Measurements from ENCODE around the gene DGLUCY.
"Not testable (repeated sequence)": the region's sequence is repeated elsewhere in the genome, so short reads cannot be mapped to it uniquely, and the experiment has no call there.

DGLUCY gene

DNA sequence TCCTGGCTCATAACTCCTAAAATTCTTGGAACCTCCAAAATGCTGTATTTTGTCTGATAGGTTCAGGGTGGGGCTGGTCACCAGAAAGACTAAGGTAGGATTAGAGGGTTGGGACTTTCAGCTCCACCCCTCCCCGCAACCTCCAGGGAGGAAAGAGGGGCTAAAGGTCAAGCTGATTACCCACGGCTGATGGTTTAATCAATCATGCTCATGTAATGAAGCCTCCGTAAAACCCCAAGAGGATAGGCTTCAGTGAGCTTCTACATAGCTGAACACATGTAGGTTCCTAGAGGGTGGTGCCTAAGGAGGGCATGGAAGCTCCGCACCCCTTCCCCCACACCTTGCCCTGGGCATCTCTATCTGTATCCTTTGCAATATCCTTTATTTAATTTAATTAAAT is 60.0 kb downstream of the DGLUCY start:
- Histone ChIP-seq H3K4me3 (ENCODE audit: low read length) (no peak overlapping the region), H3K27ac (ENCODE audit: low read length) (no peak overlapping the region), H3K36me3 (ENCODE audit: control insufficient read depth, low read depth, low read length) (no peaks in the 10 kb centered on the region), H3K9me3 (ENCODE audit: control insufficient read depth, low read depth, low read length) (no peaks in the 10 kb centered on the region), H3K4me1 (ENCODE audit: control insufficient read depth, low read depth, low read length) (no peaks in the 10 kb centered on the region), H3K9ac (ENCODE audit: low read length) (no peak overlapping the region), H3K27me3 (ENCODE audit: control insufficient read depth, insufficient read depth, low read length) (no peaks in the 10 kb centered on the region)

GRCh38 chr14:91175291-91176201 is 61.7 kb downstream of the DGLUCY start:
- H3K9me3 ChIP-seq (ENCODE audit: control insufficient read depth, low read depth, low read length): no peaks in the 10 kb centered on the region
- H3K36me3 ChIP-seq (ENCODE audit: control insufficient read depth, low read depth, low read length): no peaks in the 10 kb centered on the region
- H3K4me1 ChIP-seq (ENCODE audit: control insufficient read depth, low read depth, low read length): no peaks in the 10 kb centered on the region
- H3K27me3 ChIP-seq (ENCODE audit: control insufficient read depth, insufficient read depth, low read length): no peaks in the 10 kb centered on the region
- H3K27ac ChIP-seq (ENCODE audit: low read length): no peak overlapping the region
- no peak overlapping the region for H3K9ac ChIP-seq (ENCODE audit: low read length)
- no peak overlapping the region for H3K4me3 ChIP-seq (ENCODE audit: low read length)

DNA sequence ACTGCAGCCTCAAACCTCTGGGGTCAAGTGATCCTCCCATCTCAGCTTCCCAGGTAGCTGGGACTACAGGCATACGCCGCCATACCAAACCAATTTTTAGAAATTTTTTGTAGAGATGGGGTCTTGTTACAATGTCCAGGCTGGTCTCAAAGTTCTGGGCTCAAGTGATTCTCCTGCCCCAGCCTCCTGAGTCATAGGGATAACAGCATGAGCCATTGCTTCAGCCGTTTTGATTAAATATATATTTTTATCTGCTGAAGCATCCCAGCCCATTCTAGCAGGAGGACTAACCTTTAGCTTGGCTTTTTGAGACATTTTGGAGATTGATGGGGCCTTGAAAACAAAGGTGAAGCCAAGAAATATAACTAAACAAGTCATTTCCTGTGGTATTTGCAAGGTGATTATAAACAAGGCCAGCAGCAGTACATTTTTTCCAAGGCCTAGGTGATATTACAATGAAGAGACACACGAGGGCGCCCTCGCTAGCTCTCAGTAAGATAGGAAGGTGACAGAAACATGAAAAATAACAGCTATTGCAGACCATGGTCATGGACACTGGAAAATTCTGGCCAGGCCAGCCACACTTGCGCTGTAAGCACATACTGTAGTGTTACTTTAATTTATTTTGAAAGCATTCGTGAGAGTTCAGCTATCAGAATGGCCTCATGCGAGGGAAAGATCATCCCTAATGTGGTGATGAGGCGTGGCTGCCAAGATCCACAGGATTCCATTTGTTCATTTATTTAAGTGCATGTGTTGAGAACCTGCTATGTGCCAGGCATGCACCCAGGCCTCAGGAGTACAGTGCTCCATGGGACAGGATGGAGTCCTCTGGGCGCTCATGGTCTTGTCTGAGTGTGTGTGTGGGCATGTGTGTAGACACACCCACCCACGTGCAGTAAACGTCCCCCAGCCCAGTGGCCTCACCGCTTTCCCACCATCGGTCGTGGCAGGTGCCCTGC is 63.5 kb downstream of the DGLUCY start:
- peaks cover 3% of the 10 kb centered on the region for H3K36me3 ChIP-seq (ENCODE audit: control insufficient read depth, low read depth, low read length)
- no peak overlapping the region for H3K4me3 ChIP-seq (ENCODE audit: low read length)
- H3K4me1 ChIP-seq (ENCODE audit: control insufficient read depth, low read depth, low read length): no peaks in the 10 kb centered on the region
- H3K9ac ChIP-seq (ENCODE audit: low read length): no peak overlapping the region
- H3K9me3 ChIP-seq (ENCODE audit: control insufficient read depth, low read depth, low read length): no peaks in the 10 kb centered on the region
- H3K27ac ChIP-seq (ENCODE audit: low read length): no peak overlapping the region
- H3K27me3 ChIP-seq (ENCODE audit: control insufficient read depth, insufficient read depth, low read length): no peaks in the 10 kb centered on the region

- Histone ChIP-seq H3K4me3 (ENCODE audit: low read length) (no peak overlapping the region), H3K27me3 (ENCODE audit: control insufficient read depth, insufficient read depth, low read length) (no peaks in the 10 kb centered on the region), H3K4me1 (ENCODE audit: control insufficient read depth, low read depth, low read length) (no peaks in the 10 kb centered on the region), H3K27ac (ENCODE audit: low read length) (no peak overlapping the region), H3K9ac (ENCODE audit: low read length) (no peak overlapping the region), H3K9me3 (ENCODE audit: control insufficient read depth, low read depth, low read length) (no peaks in the 10 kb centered on the region), H3K36me3 (ENCODE audit: control insufficient read depth, low read depth, low read length) (peaks cover 3% of the 10 kb centered on the region)
Observed at GRCh38 chr14:91180611-91181010, 66.7 kb downstream of the DGLUCY start.

DNA sequence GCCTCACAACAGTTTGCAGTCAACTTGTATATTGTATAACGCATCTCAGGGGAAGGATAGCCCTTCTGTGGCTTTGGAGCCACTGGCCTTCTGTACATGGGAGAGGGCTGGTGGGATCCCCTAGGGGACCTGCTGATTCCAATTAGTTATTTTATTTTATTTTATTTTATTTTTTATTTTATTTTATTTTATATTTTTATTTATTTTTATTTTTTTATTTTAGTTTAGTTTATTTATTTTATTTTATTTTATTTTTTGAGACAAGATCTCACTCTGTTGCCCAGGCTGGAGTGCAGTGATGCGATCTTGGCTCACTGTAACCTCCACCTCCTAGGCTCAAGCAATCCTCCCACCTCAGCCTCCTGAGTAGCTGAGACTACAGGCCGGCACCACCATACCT is 68.9 kb downstream of the DGLUCY start:
- not testable (repeated sequence) for H3K27me3 ChIP-seq (ENCODE audit: control insufficient read depth, insufficient read depth, low read length); H3K4me1 ChIP-seq (ENCODE audit: control insufficient read depth, low read depth, low read length); H3K36me3 ChIP-seq (ENCODE audit: control insufficient read depth, low read depth, low read length); H3K4me3 ChIP-seq (ENCODE audit: low read length); H3K9ac ChIP-seq (ENCODE audit: low read length); H3K27ac ChIP-seq (ENCODE audit: low read length); H3K9me3 ChIP-seq (ENCODE audit: control insufficient read depth, low read depth, low read length)

- peaks cover 9% of the 10 kb centered on the region for H3K36me3 ChIP-seq (ENCODE audit: control insufficient read depth, low read depth, low read length)
- H3K4me3 ChIP-seq (ENCODE audit: low read length): no peak overlapping the region
- no peaks in the 10 kb centered on the region for H3K9me3 ChIP-seq (ENCODE audit: control insufficient read depth, low read depth, low read length)
- no peak overlapping the region for H3K27ac ChIP-seq (ENCODE audit: low read length)
- H3K27me3 ChIP-seq (ENCODE audit: control insufficient read depth, insufficient read depth, low read length): no peaks in the 10 kb centered on the region
- no peaks in the 10 kb centered on the region for H3K4me1 ChIP-seq (ENCODE audit: control insufficient read depth, low read depth, low read length)
- H3K9ac ChIP-seq (ENCODE audit: low read length): no peak overlapping the region
Observed at GRCh38 chr14:91184559-91184958, 70.7 kb downstream of the DGLUCY start.

- H3K36me3 ChIP-seq (ENCODE audit: control insufficient read depth, low read depth, low read length): peaks cover 9% of the 10 kb centered on the region
- H3K27me3 ChIP-seq (ENCODE audit: control insufficient read depth, insufficient read depth, low read length): no peaks in the 10 kb centered on the region
- H3K9me3 ChIP-seq (ENCODE audit: control insufficient read depth, low read depth, low read length): no peaks in the 10 kb centered on the region
- H3K4me3 ChIP-seq (ENCODE audit: low read length): no peak overlapping the region
- H3K27ac ChIP-seq (ENCODE audit: low read length): no peak overlapping the region
- H3K9ac ChIP-seq (ENCODE audit: low read length): no peak overlapping the region
- H3K4me1 ChIP-seq (ENCODE audit: control insufficient read depth, low read depth, low read length): no peaks in the 10 kb centered on the region
Observed at GRCh38 chr14:91185721-91186120, 71.8 kb downstream of the DGLUCY start.

DNA sequence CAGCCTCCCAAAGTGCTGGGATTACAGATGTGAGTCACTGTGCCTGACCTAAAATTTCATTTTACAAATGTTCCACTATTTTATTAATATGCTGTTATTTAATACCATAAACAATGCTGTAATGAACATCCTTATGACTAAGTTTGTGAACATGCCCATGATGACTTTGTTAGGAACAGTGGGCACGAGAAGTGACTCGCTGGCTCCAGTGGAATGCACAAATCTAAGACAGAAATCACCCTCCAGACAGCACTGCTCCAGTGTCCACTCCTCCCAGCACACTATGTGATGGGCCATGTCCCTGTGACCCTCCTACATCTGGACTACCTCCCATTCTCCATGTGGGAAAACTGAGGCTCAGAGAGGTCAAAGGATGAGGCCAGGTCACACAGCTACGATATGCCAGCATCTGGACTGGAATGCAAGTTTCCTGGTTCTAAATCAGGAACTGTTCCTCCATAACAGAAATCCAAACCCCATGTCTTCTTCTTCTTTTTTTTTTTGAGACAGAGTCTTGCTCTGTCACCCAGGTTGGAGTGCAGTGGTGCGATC is 72.7 kb downstream of the DGLUCY start:
- no peak overlapping the region for H3K4me3 ChIP-seq (ENCODE audit: low read length)
- no peaks in the 10 kb centered on the region for H3K27me3 ChIP-seq (ENCODE audit: control insufficient read depth, insufficient read depth, low read length)
- H3K9me3 ChIP-seq (ENCODE audit: control insufficient read depth, low read depth, low read length): no peaks in the 10 kb centered on the region
- H3K27ac ChIP-seq (ENCODE audit: low read length): no peak overlapping the region
- no peak overlapping the region for H3K9ac ChIP-seq (ENCODE audit: low read length)
- no peaks in the 10 kb centered on the region for H3K4me1 ChIP-seq (ENCODE audit: control insufficient read depth, low read depth, low read length)
- peaks cover 6% of the 10 kb centered on the region for H3K36me3 ChIP-seq (ENCODE audit: control insufficient read depth, low read depth, low read length)

DNA sequence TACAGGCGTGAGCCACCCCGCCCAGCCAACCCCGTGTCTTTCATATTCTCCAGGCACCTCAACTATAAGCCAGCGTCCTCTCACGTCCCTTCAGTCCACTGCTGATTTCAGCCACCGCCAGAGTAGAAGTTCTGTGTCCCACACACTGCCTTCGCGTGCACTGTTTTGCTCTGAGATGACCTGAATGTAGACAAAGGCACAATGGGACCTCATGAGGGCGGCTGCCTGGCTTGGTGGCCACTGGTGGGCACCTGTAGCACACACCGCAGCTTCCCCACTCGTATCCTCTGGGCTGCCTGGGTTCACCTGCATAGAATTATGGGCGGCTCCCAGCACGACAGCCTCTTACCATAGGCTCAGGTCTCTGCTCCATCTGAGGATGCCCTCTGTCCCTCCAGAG is 73.4 kb downstream of the DGLUCY start:
- Histone ChIP-seq H3K36me3 (ENCODE audit: control insufficient read depth, low read depth, low read length) (peaks cover 6% of the 10 kb centered on the region), H3K9ac (ENCODE audit: low read length) (no peak overlapping the region)

DNA sequence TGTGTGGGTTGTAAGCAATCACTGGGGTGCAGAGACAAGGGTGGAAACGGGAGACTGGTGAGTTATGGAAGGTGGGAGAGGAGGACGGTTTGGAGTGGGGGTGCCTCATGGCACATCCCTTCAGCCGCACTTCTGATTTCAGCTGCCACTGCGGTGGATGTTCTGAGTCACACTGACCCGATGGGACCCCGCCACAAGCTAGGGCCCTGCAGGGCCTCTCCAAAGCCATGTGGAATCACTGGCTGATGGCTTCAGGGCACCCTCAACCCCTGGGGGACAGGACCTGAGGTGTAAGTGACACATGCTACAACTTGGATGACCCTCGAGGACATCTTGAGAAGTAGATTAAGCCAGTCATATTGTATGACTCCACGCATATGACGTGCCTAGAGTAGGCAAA is 77.0 kb downstream of the DGLUCY start:
- H3K9me3 ChIP-seq (ENCODE audit: control insufficient read depth, low read depth, low read length): no peaks in the 10 kb centered on the region
- H3K36me3 ChIP-seq (ENCODE audit: control insufficient read depth, low read depth, low read length): peaks cover 6% of the 10 kb centered on the region
- H3K4me1 ChIP-seq (ENCODE audit: control insufficient read depth, low read depth, low read length): no peaks in the 10 kb centered on the region
- H3K9ac ChIP-seq (ENCODE audit: low read length): no peak overlapping the region
- H3K27ac ChIP-seq (ENCODE audit: low read length): no peak overlapping the region
- H3K4me3 ChIP-seq (ENCODE audit: low read length): no peak overlapping the region
- H3K27me3 ChIP-seq (ENCODE audit: control insufficient read depth, insufficient read depth, low read length): no peaks in the 10 kb centered on the region

More for the DNA sequence above, 73.4 kb downstream of the DGLUCY start:
- no peak overlapping the region for H3K4me3 ChIP-seq (ENCODE audit: low read length)
- no peaks in the 10 kb centered on the region for H3K27me3 ChIP-seq (ENCODE audit: control insufficient read depth, insufficient read depth, low read length)
- H3K9me3 ChIP-seq (ENCODE audit: control insufficient read depth, low read depth, low read length): no peaks in the 10 kb centered on the region
- no peak overlapping the region for H3K27ac ChIP-seq (ENCODE audit: low read length)
- H3K4me1 ChIP-seq (ENCODE audit: control insufficient read depth, low read depth, low read length): no peaks in the 10 kb centered on the region

DNA sequence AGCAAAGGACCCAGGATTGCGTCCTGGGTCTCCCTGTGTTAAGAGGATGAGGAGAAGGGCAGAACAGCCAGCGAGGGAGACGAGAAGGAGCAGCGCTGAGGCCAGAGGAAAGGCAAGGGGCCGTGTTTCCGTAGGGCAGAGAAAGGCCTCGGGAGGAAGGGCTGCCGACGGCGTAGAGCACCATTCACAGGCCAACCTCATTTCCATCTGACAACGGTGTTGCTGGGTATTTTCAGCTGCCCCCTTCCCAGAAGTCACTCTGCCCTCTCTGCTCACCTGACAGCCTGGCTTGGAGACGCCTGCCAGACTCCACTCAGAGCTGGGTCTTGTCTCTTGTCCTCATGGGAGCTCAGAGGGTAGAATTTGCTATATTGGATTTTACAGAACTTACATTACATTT is 79.2 kb downstream of the DGLUCY start:
- no peak overlapping the region for H3K9ac ChIP-seq (ENCODE audit: low read length)
- peaks cover 6% of the 10 kb centered on the region for H3K36me3 ChIP-seq (ENCODE audit: control insufficient read depth, low read depth, low read length)
- H3K9me3 ChIP-seq (ENCODE audit: control insufficient read depth, low read depth, low read length): no peaks in the 10 kb centered on the region
- no peaks in the 10 kb centered on the region for H3K27me3 ChIP-seq (ENCODE audit: control insufficient read depth, insufficient read depth, low read length)
- no peak overlapping the region for H3K27ac ChIP-seq (ENCODE audit: low read length)
- no peaks in the 10 kb centered on the region for H3K4me1 ChIP-seq (ENCODE audit: control insufficient read depth, low read depth, low read length)
- H3K4me3 ChIP-seq (ENCODE audit: low read length): no peak overlapping the region

Measured in iPS-18a (cell line).